NCI-H774 (cell line): ENCODE measurements around the gene GNPDA1.

Experiments used
- DNase-seq: peaks from one replicate; lab custom pipeline; 2025; lab: John Stamatoyannopoulos, UW

GNPDA1 gene

GRCh38 chr5:141954194-141954593 is 58.6 kb downstream of the GNPDA1 start:
- no peak for DNase-seq

- no peak for DNase-seq
Measured at GRCh38 chr5:141952020-141952419, 60.8 kb downstream of the GNPDA1 start.

- no peak for DNase-seq
Measured at GRCh38 chr5:141951332-141951781, 61.5 kb downstream of the GNPDA1 start.
